Measurements from ENCODE around the gene TMEM119. TPM values are rescaled to one million over a fixed set of nuclear protein-coding genes. Genes with fewer than 3 reads are reported as not detected.

The TMEM119 gene
- total and polyA plus RNA-seq, 2 of the 13 experiments (the other 11 are each of a cell fraction or from before 2014, with no cell fraction given), result not detected

GRCh38 chr12:108635997-108636808, 38.3 kb upstream of the TMEM119 start:
- WGBS (ENCODE audit: low lambda C conversion rate), result 59% methylated on average over 6 of the region's 6 CpGs

GRCh38 chr12:108635201-108635996, 37.5 kb upstream of the TMEM119 start:
- POLR2A ChIA-PET, result interaction anchor here (0.9 kb wide), 1 partner anchor 73 kb away, joined by 3 read pairs; the partner anchor contains the start of gene ISCU
- intact Hi-C loops (cut with micrococcal nuclease; ENCODE audit: unreplicated experiment) (no loop called here), in situ Hi-C loops (cut with HindIII; ENCODE audit: extremely low pct_ligation_motif_present, low pct_unique_long_range_greater_than_20kb) (no loop called here)
- CTCF ChIA-PET (ENCODE audit: low intra/inter-chr PET ratio, low total read pairs), result no interaction called here
- H3K36me3 ChIP-seq (replicated peaks in 1 of 2; ENCODE audit: control insufficient read depth in 1 of 2, insufficient read depth in 2 of 2, low read length in 2 of 2), result no peaks in the 10 kb centered on the region
- H3K27ac ChIP-seq (ENCODE audit: extremely low read length, insufficient read depth, low read length), result no peak overlapping the region
- BruUV-seq (replicated peaks), result no TSS peak
- FAIRE-seq, result no peak
- H3K79me2 ChIP-seq (ENCODE audit: insufficient read depth, low read length), result no peaks in the 10 kb centered on the region
- no peak overlapping the region for H2AFZ ChIP-seq (ENCODE audit: low read length)
- H3K9me3 ChIP-seq (ENCODE audit: low read length), result no peaks in the 10 kb centered on the region
- 9% methylated on average over 15 of the region's 15 CpGs for WGBS (ENCODE audit: low lambda C conversion rate)
- no peak for DNase-seq (ENCODE audit: low spot score)
- H4K20me1 ChIP-seq (ENCODE audit: insufficient read depth, low read length), result no peaks in the 10 kb centered on the region
- no peak overlapping the region for H3K9ac ChIP-seq (ENCODE audit: insufficient read depth, low read depth, low read length)
- ATAC-seq, result peak; percentile 16; the same call in 1 of the 3 replicates
- H3K27me3 ChIP-seq (ENCODE audit: control insufficient read depth in 1 of 2, insufficient read depth in 2 of 2, low read length in 2 of 2), result peaks cover 2 to 33% of the 10 kb centered on the region in 2 experiments; a peak in 4 of 5 replicates
- peaks cover 39% of the 10 kb centered on the region for H3K4me1 ChIP-seq (ENCODE audit: insufficient read depth, low read length)
- 0 out of 6 replicates have a peak overlapping the region, but pooled peaks of 1 of the 3 experiments have one; percentile 26 for H3K4me3 ChIP-seq (replicated peaks in 1 of 3; ENCODE audit: insufficient read depth in 1 of 3, low read depth in 2 of 3, low read length in 3 of 3)
- peak overlapping the region; percentile 32 for H3K4me2 ChIP-seq (ENCODE audit: low read depth, low read length)
- TF ChIP-seq MNT (IDR thresholded peaks at IDR 0.05), result 0 out of 2 replicates have a peak, but pooled peaks have one; percentile 6
- peak; percentile 40; the same call in 1 of the 2 replicates for TF ChIP-seq MAX (IDR thresholded peaks at IDR 0.05)
- peak; percentile 48; the same call in 1 of the 2 replicates for TF ChIP-seq PBX2 (CRISPR knock-in tag; IDR thresholded peaks at IDR 0.05)
- no peak for TF ChIP-seq TRIM22 (IDR thresholded peaks at IDR 0.05)
- no peak for TF ChIP-seq NFKB2 (CRISPR knock-in tag; IDR thresholded peaks at IDR 0.05; ENCODE audit: borderline replicate concordance)
- TF ChIP-seq TBX2 (CRISPR knock-in tag; IDR thresholded peaks at IDR 0.05; ENCODE audit: borderline replicate concordance), result 0 out of 2 replicates have a peak, but pooled peaks have one; percentile 18

More at GRCh38 chr12:108635997-108636808, 38.3 kb upstream of the TMEM119 start:
- H2AFZ ChIP-seq (ENCODE audit: low read length), result no peak overlapping the region
- H4K20me1 ChIP-seq (ENCODE audit: insufficient read depth, low read length), result no peaks in the 10 kb centered on the region
- ChIA-PET CTCF (ENCODE audit: low intra/inter-chr PET ratio, low total read pairs) (no interaction called here), POLR2A (interaction anchor here (0.9 kb wide), 1 partner anchor 74 kb away, joined by 3 read pairs; the partner anchor contains the start of gene ISCU)
- H3K36me3 ChIP-seq (replicated peaks in 1 of 2; ENCODE audit: control insufficient read depth in 1 of 2, insufficient read depth in 2 of 2, low read length in 2 of 2), result no peaks in the 10 kb centered on the region
- H3K27me3 ChIP-seq (ENCODE audit: control insufficient read depth in 1 of 2, insufficient read depth in 2 of 2, low read length in 2 of 2), result peaks cover 2 to 28% of the 10 kb centered on the region in 2 experiments; a peak in 4 of 5 replicates
- H3K79me2 ChIP-seq (ENCODE audit: insufficient read depth, low read length), result no peaks in the 10 kb centered on the region
- FAIRE-seq, result no peak
- H3K4me1 ChIP-seq (ENCODE audit: insufficient read depth, low read length), result peaks cover 39% of the 10 kb centered on the region
- H3K4me3 ChIP-seq (replicated peaks in 1 of 3; ENCODE audit: insufficient read depth in 1 of 3, low read depth in 2 of 3, low read length in 3 of 3), result no peak overlapping the region
- no peaks in the 10 kb centered on the region for H3K9me3 ChIP-seq (ENCODE audit: low read length)
- H3K4me2 ChIP-seq (ENCODE audit: low read depth, low read length), result no peak overlapping the region
- BruUV-seq (replicated peaks), result no TSS peak
- ATAC-seq, result no peak
- DNase-seq (ENCODE audit: low spot score), result no peak
- no peak for TF ChIP-seq BHLHE40 (IDR thresholded peaks at IDR 0.05; ENCODE audit: low read length)
- no peak for TF ChIP-seq ZNF34 (CRISPR knock-in tag; IDR thresholded peaks at IDR 0.05; ENCODE audit: borderline replicate concordance)
- no peak for TF ChIP-seq MIXL1 (CRISPR knock-in tag; IDR thresholded peaks at IDR 0.05)
- no peak for TF ChIP-seq FOXM1 (CRISPR knock-in tag; IDR thresholded peaks at IDR 0.05)
- TF ChIP-seq MAFF (IDR thresholded peaks at IDR 0.05; ENCODE audit: low read depth, low read length), result peak; percentile 17; the same call in 1 of the 2 replicates
- TF ChIP-seq ZNF496 (CRISPR knock-in tag; IDR thresholded peaks at IDR 0.05; ENCODE audit: insufficient replicate concordance), result no peak
- TF ChIP-seq MAFK (conservative IDR thresholded peaks at IDR 0.05 in 1 of 2, IDR thresholded peaks at IDR 0.05 in 1 of 2; ENCODE audit: low read length in 2 of 2), result peak in 1 of 2 experiments; percentile 55; a peak in 2 of 4 replicates
- no peak for TF ChIP-seq CHD2 (IDR thresholded peaks at IDR 0.05; ENCODE audit: low read depth, low read length)
- no peak for TF ChIP-seq SAFB2 (CRISPR knock-in tag; IDR thresholded peaks at IDR 0.05; ENCODE audit: borderline replicate concordance, low read depth)
- no peak for TF ChIP-seq ZBTB8A (CRISPR knock-in tag; IDR thresholded peaks at IDR 0.05; ENCODE audit: borderline replicate concordance, low read depth)
- intact Hi-C loops (cut with micrococcal nuclease; ENCODE audit: unreplicated experiment), result no loop called here
- no peak overlapping the region for H3K27ac ChIP-seq (ENCODE audit: extremely low read length, insufficient read depth, low read length)
- in situ Hi-C loops (cut with HindIII; ENCODE audit: extremely low pct_ligation_motif_present, low pct_unique_long_range_greater_than_20kb), result no loop called here
- no peak overlapping the region for H3K9ac ChIP-seq (ENCODE audit: insufficient read depth, low read depth, low read length)
